ENCODE data around the gene BTBD9. TPM values are rescaled to one million over a fixed set of nuclear protein-coding genes. Genes with fewer than 3 reads are reported as not detected.

Gene BTBD9
- total and polyA plus RNA-seq, 9 of the 15 experiments (the other 6 are each of a cell fraction or from before 2014, with no cell fraction given): 0.08 to 1.6 (median 0.58) TPM

DNA sequence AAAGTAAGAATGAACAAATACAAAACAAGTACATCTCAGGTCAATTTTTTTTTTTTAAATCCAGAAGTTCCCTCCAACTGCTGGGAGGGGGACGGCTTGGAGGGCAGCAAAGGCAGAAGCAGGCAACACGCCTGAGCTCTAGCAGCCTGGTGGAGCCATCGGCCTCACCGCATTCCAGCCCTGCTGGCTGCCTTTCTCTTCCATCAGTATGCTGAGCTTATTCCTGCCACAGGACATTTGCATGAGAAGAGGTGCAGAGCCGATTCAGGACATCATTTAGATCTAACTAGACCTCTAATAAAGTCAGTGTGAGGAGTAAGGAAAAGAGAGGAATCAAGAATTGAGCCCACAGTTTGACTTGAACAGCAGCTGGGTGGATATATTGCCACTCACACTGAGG is 501.4 kb downstream of the BTBD9 start:
- no TSS peak for BruUV-seq (replicated peaks)
- CTCF ChIA-PET (ENCODE audit: low intra/inter-chr PET ratio): no interaction called here
- no peaks in the 10 kb centered on the region for H3K4me1 ChIP-seq (replicated peaks in 1 of 2; ENCODE audit: control insufficient read depth in 2 of 2, insufficient read depth in 2 of 2, low read length in 2 of 2)
- 65% methylated on average over 4 of the region's 5 CpGs for WGBS (ENCODE audit: insufficient coverage, low coverage, missing lambda C conversion rate)
- TF ChIP-seq, protein P1, sequence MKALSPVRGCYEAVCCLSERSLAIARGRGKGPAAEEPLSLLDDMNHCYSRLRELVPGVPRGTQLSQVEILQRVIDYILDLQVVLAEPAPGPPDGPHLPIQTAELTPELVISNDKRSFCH (CRISPR knock-in tag; IDR thresholded peaks at IDR 0.05): no peak
- TF ChIP-seq, protein P1 (tag; IDR thresholded peaks at IDR 0.05): no peak
- TF ChIP-seq KLF1 (tag; IDR thresholded peaks at IDR 0.05) (no peak), POLR2H (tag; IDR thresholded peaks at IDR 0.05; ENCODE audit: low read depth) (no peak), ZFP36 (IDR thresholded peaks at IDR 0.05; ENCODE audit: low read depth, low read length, partially characterized antibody) (no peak), ZNF699 (CRISPR knock-in tag; IDR thresholded peaks at IDR 0.05; ENCODE audit: insufficient replicate concordance) (no peak), RAD51 (IDR thresholded peaks at IDR 0.05; ENCODE audit: borderline replicate concordance, low read depth) (no peak), HOXB6 (CRISPR knock-in tag; IDR thresholded peaks at IDR 0.05; ENCODE audit: borderline replicate concordance) (no peak), DIDO1 (tag; IDR thresholded peaks at IDR 0.05; ENCODE audit: low read depth) (no peak), ZNF41 (CRISPR knock-in tag; conservative IDR thresholded peaks at IDR 0.05) (no peak), CEBPB (tag; IDR thresholded peaks at IDR 0.05) (no peak), CC2D1A (IDR thresholded peaks at IDR 0.05) (no peak), MECOM (CRISPR knock-in tag; IDR thresholded peaks at IDR 0.05) (no peak), SPI1 (IDR thresholded peaks at IDR 0.05; ENCODE audit: borderline replicate concordance, low read depth, low read length) (no peak), BHLHE40 (IDR thresholded peaks at IDR 0.05; ENCODE audit: low read length) (no peak), TBL1XR1 (IDR thresholded peaks at IDR 0.05; ENCODE audit: low read length in 2 of 2) (no peak), ZNF785 (CRISPR knock-in tag; IDR thresholded peaks at IDR 0.05) (no peak), NCOA6 (IDR thresholded peaks at IDR 0.05) (no peak), CHD4 (IDR thresholded peaks at IDR 0.05; ENCODE audit: insufficient read depth, insufficient replicate concordance, low read depth, low read length, poor library complexity, severe bottlenecking) (no peak)
- intact Hi-C loops (cut with micrococcal nuclease) (no loop called here), in situ Hi-C loops (cut with MboI) (no loop called here)
- H3K4me3 ChIP-seq: no peak overlapping the region
- H3K36me3 ChIP-seq (ENCODE audit: control insufficient read depth, insufficient read depth, low read length): no peaks in the 10 kb centered on the region; the same call in 2 of the 3 replicates
- H3K4me2 ChIP-seq (ENCODE audit: insufficient read depth, low read length): no peak overlapping the region
- no peaks in the 10 kb centered on the region for H3K9me1 ChIP-seq (ENCODE audit: control insufficient read depth, insufficient read depth, low read length)
- no peak overlapping the region for H3K9ac ChIP-seq (ENCODE audit: insufficient read depth in 1 of 2, low read depth in 2 of 2, low read length in 2 of 2)
- POLR2A ChIA-PET: interaction anchor here (1.4 kb wide), 1 partner anchor 11 kb away, joined by 4 read pairs; no protein-coding TSS in a partner anchor
- H4K20me1 ChIP-seq (replicated peaks; ENCODE audit: control insufficient read depth, insufficient read depth, low read length): peaks cover 10% of the 10 kb centered on the region
- FAIRE-seq: no peak
- no peaks in the 10 kb centered on the region for H3K27me3 ChIP-seq (ENCODE audit: control insufficient read depth in 2 of 2, insufficient read depth in 2 of 2, low read length in 2 of 2)
- ATAC-seq: no peak
- H3K9me3 ChIP-seq (replicated peaks; ENCODE audit: control insufficient read depth, insufficient read depth, low read depth, low read length): no peaks in the 10 kb centered on the region
- no peak overlapping the region for H3K27ac ChIP-seq (ENCODE audit: extremely low read depth, low read depth, low read length)
- no peaks in the 10 kb centered on the region for H3K79me2 ChIP-seq (ENCODE audit: control insufficient read depth, insufficient read depth, low read length)
- DNase-seq (ENCODE audit: extremely low read depth in 1 of 4, low spot score in 3 of 4): no peak
- no peak overlapping the region for H2AFZ ChIP-seq (ENCODE audit: low read depth, low read length)
